ENCODE results near the gene FARS2.

Gene FARS2

DNA sequence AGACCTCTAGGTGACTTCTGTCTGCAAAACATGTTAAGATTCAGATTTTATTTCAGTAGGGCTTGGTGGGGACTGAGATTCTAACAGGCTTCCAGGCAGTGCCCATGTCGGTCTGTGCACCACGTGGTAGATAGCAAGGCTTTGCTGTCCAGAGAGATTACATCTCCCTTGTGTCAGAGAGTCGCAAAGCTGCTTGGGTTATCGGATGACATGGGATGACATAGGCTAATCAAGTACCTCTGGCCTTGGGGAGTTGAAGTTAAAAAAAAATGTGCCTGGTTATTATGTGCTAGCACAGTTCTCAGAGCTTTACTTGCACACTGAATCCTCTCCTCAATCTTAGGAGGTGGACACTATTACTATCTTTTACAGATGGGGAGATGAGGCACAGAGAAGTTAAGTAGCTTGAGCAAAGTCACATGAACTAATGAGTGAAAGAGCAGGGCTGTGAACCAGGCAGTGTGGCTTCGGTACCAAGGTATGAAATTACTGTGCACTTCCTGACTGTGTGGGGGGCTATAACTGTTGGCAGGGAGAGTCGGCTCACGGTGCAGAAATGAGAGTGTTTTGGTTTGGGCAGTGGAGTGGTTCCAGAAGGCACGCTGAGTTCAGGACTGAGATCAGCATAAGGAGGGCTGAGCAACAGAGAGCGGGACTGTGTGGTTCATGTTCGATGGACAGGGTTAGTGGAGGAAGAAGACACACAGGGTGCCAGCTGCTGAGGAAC, 41.1 kb downstream of the FARS2 start:
- DNase-seq (ENCODE audit: low read depth) = no peak

DNA sequence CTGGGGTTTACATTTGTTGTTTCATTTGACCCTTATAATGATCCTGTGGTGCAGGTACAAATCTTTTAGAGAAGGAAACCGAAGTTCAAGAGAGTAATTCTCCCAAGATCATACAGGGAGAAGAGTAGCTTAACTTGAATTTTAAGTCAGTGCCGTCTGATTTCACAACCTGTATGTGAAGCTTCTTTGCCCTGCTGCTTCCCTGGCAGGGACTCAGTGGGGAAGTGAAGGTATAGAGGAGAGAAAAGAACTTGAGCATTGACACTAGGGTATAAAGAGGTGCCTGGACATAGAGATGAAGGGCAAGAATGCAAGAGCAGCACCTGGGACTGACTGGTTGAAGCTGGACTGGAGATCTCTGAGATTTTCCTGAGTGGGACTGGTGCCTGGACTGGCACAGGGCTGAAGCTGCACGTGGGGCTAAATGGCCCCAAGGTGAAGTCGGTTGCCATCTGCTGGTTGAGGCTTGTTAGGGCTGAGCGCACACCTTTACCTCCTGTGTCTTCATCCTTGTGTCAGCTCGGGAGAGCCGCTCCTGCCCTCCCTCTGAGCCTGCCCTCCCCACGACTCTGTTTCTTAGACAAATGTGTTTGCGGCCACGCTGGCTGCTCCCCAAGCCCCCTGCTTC, 41.8 kb downstream of the FARS2 start:
- peak; percentile 42 for DNase-seq (ENCODE audit: low read depth)
- TF ChIP-seq, protein P1, sequence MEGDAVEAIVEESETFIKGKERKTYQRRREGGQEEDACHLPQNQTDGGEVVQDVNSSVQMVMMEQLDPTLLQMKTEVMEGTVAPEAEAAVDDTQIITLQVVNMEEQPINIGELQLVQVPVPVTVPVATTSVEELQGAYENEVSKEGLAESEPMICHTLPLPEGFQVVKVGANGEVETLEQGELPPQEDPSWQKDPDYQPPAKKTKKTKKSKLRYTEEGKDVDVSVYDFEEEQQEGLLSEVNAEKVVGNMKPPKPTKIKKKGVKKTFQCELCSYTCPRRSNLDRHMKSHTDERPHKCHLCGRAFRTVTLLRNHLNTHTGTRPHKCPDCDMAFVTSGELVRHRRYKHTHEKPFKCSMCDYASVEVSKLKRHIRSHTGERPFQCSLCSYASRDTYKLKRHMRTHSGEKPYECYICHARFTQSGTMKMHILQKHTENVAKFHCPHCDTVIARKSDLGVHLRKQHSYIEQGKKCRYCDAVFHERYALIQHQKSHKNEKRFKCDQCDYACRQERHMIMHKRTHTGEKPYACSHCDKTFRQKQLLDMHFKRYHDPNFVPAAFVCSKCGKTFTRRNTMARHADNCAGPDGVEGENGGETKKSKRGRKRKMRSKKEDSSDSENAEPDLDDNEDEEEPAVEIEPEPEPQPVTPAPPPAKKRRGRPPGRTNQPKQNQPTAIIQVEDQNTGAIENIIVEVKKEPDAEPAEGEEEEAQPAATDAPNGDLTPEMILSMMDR (IDR thresholded peaks at IDR 0.05; ENCODE audit: low read length, missing control alignments) = peak; percentile 50
- H3K4me3 ChIP-seq (replicated peaks; ENCODE audit: low read depth, low read length) = no peak overlapping the region

More for the DNA sequence above, 41.1 kb downstream of the FARS2 start:
- TF ChIP-seq, protein P1 (IDR thresholded peaks at IDR 0.05; ENCODE audit: low read length, missing control alignments) = no peak
- H3K4me3 ChIP-seq (replicated peaks; ENCODE audit: low read depth, low read length) = no peak overlapping the region

DNA sequence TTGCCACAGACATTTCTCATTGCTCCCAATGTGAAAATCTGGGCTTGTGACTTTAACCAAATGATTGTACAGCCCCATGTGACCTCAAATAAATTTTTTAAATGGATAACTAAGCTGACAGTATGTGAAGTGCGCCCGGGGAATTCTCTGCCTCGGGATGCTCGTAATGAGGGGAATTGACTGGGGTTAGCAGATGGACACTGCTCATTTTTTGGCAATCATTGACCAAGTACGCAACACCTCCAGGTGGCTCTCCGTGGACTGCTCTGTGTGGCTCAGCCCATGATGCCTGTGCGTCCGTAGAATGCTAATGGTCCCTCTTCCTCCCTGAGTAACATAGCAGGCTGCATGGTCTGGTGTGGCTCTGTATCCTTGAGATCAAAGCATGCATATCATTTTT, 42.4 kb downstream of the FARS2 start:
- TF ChIP-seq, protein P1 (IDR thresholded peaks at IDR 0.05; ENCODE audit: low read length, missing control alignments) = no peak
- no peak for DNase-seq (ENCODE audit: low read depth)
- no peak overlapping the region for H3K4me3 ChIP-seq (replicated peaks; ENCODE audit: low read depth, low read length)

DNA sequence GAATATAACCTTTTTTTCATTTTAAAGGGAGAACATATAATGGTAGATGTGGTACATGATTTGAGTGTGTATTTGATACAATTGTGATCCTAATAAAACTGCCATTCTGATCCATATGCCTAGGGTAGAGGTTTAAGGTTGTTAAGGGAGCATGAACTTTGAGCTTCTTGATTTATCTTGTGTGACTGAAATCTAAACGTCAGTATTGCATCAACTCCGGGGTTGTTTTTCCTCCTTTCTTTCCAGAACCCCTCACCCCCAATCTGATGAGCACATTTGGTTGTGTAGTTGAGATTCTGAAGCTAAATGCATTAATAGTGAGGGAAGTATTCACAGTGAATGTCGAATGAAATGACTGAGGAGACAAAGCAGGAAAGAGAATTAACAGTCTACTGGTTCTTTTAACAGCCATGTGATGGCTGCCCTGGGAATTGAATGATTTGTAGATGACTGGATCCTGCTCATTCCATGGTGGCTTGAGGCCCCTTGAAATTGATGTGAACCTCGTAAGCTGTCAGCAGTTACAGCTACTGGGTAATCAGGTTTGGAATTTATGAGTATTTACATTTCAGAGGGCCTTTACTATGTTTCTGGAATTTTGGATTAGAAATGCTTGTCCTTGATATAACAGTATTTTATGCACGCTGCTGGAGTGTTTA, 44.8 kb downstream of the FARS2 start:
- TF ChIP-seq, protein P1 (IDR thresholded peaks at IDR 0.05; ENCODE audit: low read length, missing control alignments) = no peak
- no peak overlapping the region for H3K4me3 ChIP-seq (replicated peaks; ENCODE audit: low read depth, low read length)
- no peak for DNase-seq (ENCODE audit: low read depth)

DNA sequence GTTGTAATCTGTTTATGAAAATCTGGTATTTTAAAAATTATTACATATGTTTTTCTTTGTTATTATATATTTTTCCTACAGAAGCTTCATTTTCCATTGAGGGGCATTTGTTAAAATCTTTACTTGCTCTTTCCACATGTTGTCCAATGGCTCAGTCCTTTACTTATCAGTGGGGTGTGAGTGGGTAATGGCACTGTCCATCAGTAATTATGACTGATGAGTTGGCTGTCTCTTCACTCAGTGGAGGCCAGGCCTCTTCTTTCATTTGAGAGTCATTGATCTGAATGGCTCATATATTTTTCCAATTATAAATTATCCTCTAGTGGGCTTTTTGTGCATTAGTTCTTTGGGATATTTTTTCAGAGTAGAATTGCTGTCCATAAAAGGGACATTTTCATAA, 45.7 kb downstream of the FARS2 start:
- TF ChIP-seq, protein P1 (IDR thresholded peaks at IDR 0.05; ENCODE audit: low read length, missing control alignments) = no peak
- DNase-seq (ENCODE audit: low read depth) = no peak

DNA sequence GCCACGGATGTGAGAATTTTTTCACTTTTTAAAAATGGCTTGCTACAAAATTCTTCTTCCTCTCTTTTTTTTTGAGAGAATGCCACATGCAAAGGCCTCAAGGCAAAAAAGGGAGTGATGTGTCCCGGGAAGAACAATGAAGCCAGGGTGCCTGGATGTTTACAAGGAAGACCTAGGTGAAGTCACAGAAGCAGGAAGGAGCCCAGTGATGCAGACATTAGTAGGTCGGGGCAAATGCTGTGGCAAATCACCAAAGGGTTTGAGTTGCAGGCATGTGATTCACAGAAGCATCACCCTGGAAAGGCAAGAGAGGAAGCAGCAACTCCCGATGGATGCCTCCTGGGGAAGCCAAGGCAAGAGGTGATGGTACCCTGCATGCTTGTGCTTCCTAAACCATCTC, 46.8 kb downstream of the FARS2 start:
- H3K4me3 ChIP-seq (replicated peaks; ENCODE audit: low read depth, low read length) = no peak overlapping the region
- DNase-seq (ENCODE audit: low read depth) = no peak
- TF ChIP-seq, protein P1 (IDR thresholded peaks at IDR 0.05; ENCODE audit: low read length, missing control alignments) = no peak

More for the DNA sequence above, 45.7 kb downstream of the FARS2 start:
- no peak overlapping the region for H3K4me3 ChIP-seq (replicated peaks; ENCODE audit: low read depth, low read length)

All from fibroblast of pulmonary artery (primary cell).